IMR-90 (cell line): ENCODE measurements around the gene NXPH4. TPM values are rescaled to one million over a fixed set of nuclear protein-coding genes. Genes with fewer than 3 reads are reported as not detected.
A peak's percentile ranks its signal among the peaks of the same experiment; 100 is the strongest.

ENCODE experiments used
- ATAC-seq: fragments of 200-7000 bp; cut with Tn5 transposase; 2 replicates; pipeline ENCODE4 v1.9.1; 2020; ENCODE audit warnings: low read depth, mild to moderate bottlenecking, moderate library complexity
- BruUV-seq: library from RNA; stranded (reverse); fragments of 400-500 nt; replicated peaks from 2 replicates; lab custom pipeline; 2021; lab: Mats Ljungman, UMichigan
- CTCF ChIA-PET: fragments of 300-600 bp; formaldehyde crosslinking; extraction: SDS; loops from one replicate; lab custom pipeline; 2021; ENCODE audit warnings: antibody characterized with exemption; lab: Yijun Ruan, JAX
- POLR2A ChIA-PET: fragments of 300-600 bp; sonication (Branson Sonifier 250); formaldehyde crosslinking; loops from one replicate; lab custom pipeline; 2022; ENCODE audit warnings: antibody characterized with exemption; ENCODE audit not compliant: unreplicated experiment; lab: Charles Lee
- DNase-seq: peaks from one replicate; pipeline ENCODE4 v3.0.0; 2013
- H2AFZ ChIP-seq: replicated peaks from 2 replicates; pipeline ENCODE3; 2013; ENCODE audit warnings: low read length, mild to moderate bottlenecking; ENCODE audit not compliant: poor library complexity
- H2AK5ac ChIP-seq: 2 replicates; pipeline ENCODE4 v1.6.1; 2013; ENCODE audit warnings: low read depth, low read length, inconsistent platforms
- H2AK9ac ChIP-seq: replicated peaks from 2 replicates; pipeline ENCODE3; 2013; ENCODE audit warnings: mild to moderate bottlenecking, low read depth, low read length, moderate library complexity; ENCODE audit not compliant: poor library complexity
- H2BK120ac ChIP-seq: 2 replicates; pipeline ENCODE4 v1.6.1; 2013; ENCODE audit warnings: low read depth, low read length, inconsistent platforms
- H2BK15ac ChIP-seq: 3 replicates; pipeline ENCODE4 v1.6.1; 2013; ENCODE audit warnings: low read depth, low read length, inconsistent platforms
- H2BK20ac ChIP-seq: 2 replicates; pipeline ENCODE4 v1.6.1; 2013; ENCODE audit warnings: low read depth, mild to moderate bottlenecking, inconsistent platforms, low read length, moderate library complexity
- H2BK5ac ChIP-seq: 2 replicates; pipeline ENCODE4 v1.6.1; 2013; ENCODE audit warnings: mild to moderate bottlenecking, low read depth, low read length, inconsistent platforms; ENCODE audit not compliant: poor library complexity, severe bottlenecking
- H3K14ac ChIP-seq: replicated peaks from 2 replicates; pipeline ENCODE4 v1.6.1; 2013; ENCODE audit warnings: low read depth, low read length, inconsistent platforms
- H3K18ac ChIP-seq: 2 replicates; pipeline ENCODE4 v1.6.1; 2013; ENCODE audit warnings: low read depth, low read length, control low read depth
- H3K23ac ChIP-seq: 2 replicates; pipeline ENCODE4 v1.6.1; 2013; ENCODE audit warnings: low read depth, low read length, inconsistent platforms
- H3K27ac ChIP-seq: 2 replicates; pipeline ENCODE4 v1.5.1; 2013; ENCODE audit warnings: mild to moderate bottlenecking, control low read depth, low read length; ENCODE audit not compliant: insufficient read depth
- H3K27me3 ChIP-seq: 2 replicates; pipeline ENCODE4 v1.6.1; 2013; ENCODE audit warnings: low read length; ENCODE audit not compliant: control insufficient read depth, insufficient read depth
- H3K36me3 ChIP-seq: 2 replicates; pipeline ENCODE4 v1.6.1; 2013; ENCODE audit warnings: low read length, mixed read lengths; ENCODE audit not compliant: control insufficient read depth, insufficient read depth
- H3K4ac ChIP-seq: 2 replicates; pipeline ENCODE4 v1.6.1; 2013; ENCODE audit warnings: low read depth, low read length, inconsistent platforms
- H3K4me1 ChIP-seq: 2 replicates; pipeline ENCODE4 v1.6.1; 2013; ENCODE audit warnings: low read length, mixed read lengths; ENCODE audit not compliant: control insufficient read depth, insufficient read depth
- H3K4me2 ChIP-seq: 2 replicates; pipeline ENCODE4 v1.6.1; 2013; ENCODE audit warnings: low read depth, mild to moderate bottlenecking, control low read depth, low read length, moderate library complexity
- H3K4me3 ChIP-seq: 2 replicates; pipeline ENCODE4 v1.5.1; 2013; ENCODE audit warnings: low read depth, mild to moderate bottlenecking, control low read depth, low read length, moderate library complexity; ENCODE audit not compliant: insufficient read depth
- H3K56ac ChIP-seq: 2 replicates; pipeline ENCODE4 v1.6.1; 2013; ENCODE audit warnings: low read length, inconsistent platforms; ENCODE audit not compliant: insufficient read depth; ENCODE audit errors: extremely low read depth
- H3K79me1 ChIP-seq, 2 experiments: 2 replicates each; pipeline ENCODE4 v1.6.1; 2013; ENCODE audit warnings: low read length in 2 of 2, inconsistent platforms in 1 of 2, low read depth in 1 of 2
- H3K9ac ChIP-seq: 2 replicates; pipeline ENCODE4 v1.6.1; 2013; ENCODE audit warnings: low read depth, low read length, control low read depth
- H3K9me1 ChIP-seq: 2 replicates; pipeline ENCODE4 v1.6.1; 2013; ENCODE audit warnings: low read length, inconsistent platforms; ENCODE audit not compliant: insufficient read depth
- H3K9me3 ChIP-seq: 2 replicates; pipeline ENCODE4 v1.6.1; 2013; ENCODE audit warnings: low read length; ENCODE audit not compliant: control insufficient read depth, insufficient read depth
- H4K20me1 ChIP-seq: 2 replicates; pipeline ENCODE4 v1.6.1; 2013; ENCODE audit warnings: low read length, inconsistent platforms; ENCODE audit not compliant: insufficient read depth
- H4K5ac ChIP-seq: 2 replicates; pipeline ENCODE4 v1.6.1; 2013; ENCODE audit warnings: mild to moderate bottlenecking, low read depth, low read length, control low read depth
- H4K8ac ChIP-seq, 2 experiments: 2 replicates each; pipeline ENCODE4 v1.6.1; 2013; ENCODE audit warnings: low read depth in 2 of 2, low read length in 2 of 2, control low read depth in 1 of 2, inconsistent platforms in 1 of 2
- H4K91ac ChIP-seq: 2 replicates; pipeline ENCODE4 v1.6.1; 2013; ENCODE audit warnings: low read depth, low read length, inconsistent platforms; ENCODE audit not compliant: insufficient read depth
- BHLHE40 ChIP-seq: fragments of 150-350 bp; IDR thresholded peaks from 2 replicates; pipeline ENCODE4 v1.6.1; 2016; ENCODE audit warnings: mild to moderate bottlenecking, low read depth, low read length
- CEBPB ChIP-seq: IDR thresholded peaks from 2 replicates; pipeline ENCODE4 v1.6.1; 2012; ENCODE audit warnings: low read depth, low read length, improper control_type of control experiment
- CTCF ChIP-seq: conservative IDR thresholded peaks from 2 replicates; pipeline ENCODE4 v1.5.1; 2012; ENCODE audit warnings: mild to moderate bottlenecking, low read depth, low read length, improper control_type of control experiment
- ELK1 ChIP-seq: fragments of 150-350 bp; IDR thresholded peaks from 2 replicates; pipeline ENCODE4 v1.6.1; 2016; ENCODE audit warnings: low read depth, mild to moderate bottlenecking, low read length, moderate library complexity, borderline replicate concordance
- FOS ChIP-seq: fragments of 150-350 bp; IDR thresholded peaks from 2 replicates; pipeline ENCODE4 v1.6.1; 2016; ENCODE audit warnings: low read depth, low read length
- MAZ ChIP-seq: IDR thresholded peaks from 2 replicates; pipeline ENCODE4 v1.6.1; 2012; ENCODE audit warnings: low read depth, mild to moderate bottlenecking, low read length, improper control_type of control experiment, moderate library complexity, borderline replicate concordance
- MXI1 ChIP-seq: IDR thresholded peaks from 2 replicates; pipeline ENCODE4 v1.6.1; 2012; ENCODE audit warnings: low read depth, mild to moderate bottlenecking, low read length, moderate library complexity, borderline replicate concordance
- POLR2A ChIP-seq: IDR thresholded peaks from 2 replicates; pipeline ENCODE4 v1.6.1; 2012; ENCODE audit warnings: mild to moderate bottlenecking, low read depth, low read length
- RFX5 ChIP-seq: IDR thresholded peaks from 2 replicates; pipeline ENCODE4 v1.8.0; 2012; ENCODE audit warnings: low read depth, mild to moderate bottlenecking, low read length, moderate library complexity
- SMC3 ChIP-seq: fragments of 150-350 bp; IDR thresholded peaks from 2 replicates; pipeline ENCODE4 v1.6.1; 2016; ENCODE audit warnings: low read depth, mild to moderate bottlenecking, antibody characterized with exemption, low read length, moderate library complexity
- USF2 ChIP-seq: fragments of 150-350 bp; IDR thresholded peaks from 2 replicates; pipeline ENCODE4 v1.6.1; 2017; ENCODE audit warnings: mild to moderate bottlenecking, antibody characterized with exemption, low read length, low read depth
- WGBS, 2 experiments: methylation state at CpG; one replicate each; pipeline versions ENCODE4 v1.1.5 to v1.1.7; 2013; ENCODE audit warnings: missing lambda C conversion rate in 2 of 2; ENCODE audit not compliant: insufficient read length in 1 of 2; ENCODE audit errors: extremely low coverage in 2 of 2; 5-methylcytosine and 5-hydroxymethylcytosine counted together
- dilution Hi-C: fragments of 300-500 bp; cut with HindIII; formaldehyde crosslinking; loops from one replicate; pipeline ENCODE4 v1.14.3; 2018; ENCODE audit warnings: low sequenced_read_pairs; ENCODE audit not compliant: unreplicated experiment
- in situ Hi-C: fragments of 300-500 bp; cut with MboI; formaldehyde crosslinking; loops from 3 replicates; pipeline ENCODE4 v1.14.3; 2019; ENCODE audit warnings: low sequenced_read_pairs, inconsistent platforms, mixed read lengths
- intact Hi-C: fragments of 100-400 bp; cut with micrococcal nuclease; formaldehyde crosslinking; loops from 2 replicates; pipeline ENCODE4 v1.10.0; 2022
- polyA plus RNA-seq, 3 experiments: library from polyadenylated mRNA; depleted of rRNA; stranded (reverse); fragments of >200 nt; gene quantifications; 2 replicates each; pipeline ENCODE4 v1.2.3, GENCODE V29; 2012; ENCODE audit warnings: low replicate concordance in 1 of 3
- total RNA-seq: library from RNA; depleted of rRNA; stranded (reverse); fragments of >200 nt; gene quantifications from 2 replicates; pipeline ENCODE4 v1.2.3, GENCODE V29; 2012

Gene NXPH4
- total and polyA plus RNA-seq, 2 of the 4 experiments (the other 2 are of a cell fraction): 0.36 to 3.8 TPM

- H3K23ac ChIP-seq: no peak within 1 kb of the TSS
- H2BK5ac ChIP-seq: no peak within 1 kb of the TSS
- no peak within 1 kb of the TSS for H2BK120ac ChIP-seq
- ChIA-PET POLR2A (no interaction called here), CTCF (interaction anchor here (1.0 kb wide), 1 partner anchor 24 kb away, joined by 3 read pairs; no protein-coding TSS in a partner anchor)
- no peak within 1 kb of the TSS for H2BK15ac ChIP-seq
- BruUV-seq: no TSS peak
- no peak within 1 kb of the TSS for H3K18ac ChIP-seq
- TF ChIP-seq USF2 (no peak), CEBPB (no peak), MAZ (no peak), POLR2A (no peak), CTCF (no peak), BHLHE40 (no peak), ELK1 (no peak), RFX5 (no peak), SMC3 (no peak), FOS (no peak), MXI1 (no peak)
- no peak within 1 kb of the TSS for H3K4me3 ChIP-seq
- intact Hi-C loops (no loop called here), in situ Hi-C loops (no loop called here), dilution Hi-C loops (no loop called here)
- no peak within 1 kb of the TSS for H3K4ac ChIP-seq
- DNase-seq (no peak), ATAC-seq (no peak)
- no peak within 1 kb of the TSS for H2AFZ ChIP-seq
- H4K8ac ChIP-seq: peak within 1 kb of the TSS in 1 of 2 experiments; percentile 25; a peak in 1 of 4 replicates
- H3K4me2 ChIP-seq: no peak within 1 kb of the TSS
- peaks cover 8% of the 10 kb centered on the region for H3K9me1 ChIP-seq
- peaks cover 10% of the 10 kb centered on the region for H3K36me3 ChIP-seq
- peaks cover 0 to 4% of the 10 kb centered on the region in 2 experiments; a peak in 1 of 4 replicates for H3K79me1 ChIP-seq
- no peaks in the 10 kb centered on the region for H3K27me3 ChIP-seq
- no peak within 1 kb of the TSS for H4K5ac ChIP-seq
- H3K9ac ChIP-seq: no peak within 1 kb of the TSS
- H2AK5ac ChIP-seq: no peak within 1 kb of the TSS
- no peak within 1 kb of the TSS for H4K91ac ChIP-seq
- H3K9me3 ChIP-seq: no peaks in the 10 kb centered on the region
- peaks cover 4% of the 10 kb centered on the region; the same call in 1 of the 2 replicates for H3K4me1 ChIP-seq
- peak within 1 kb of the TSS; percentile 41; the same call in 1 of the 2 replicates for H3K14ac ChIP-seq
- H2AK9ac ChIP-seq: no peak within 1 kb of the TSS
- H3K56ac ChIP-seq: no peak within 1 kb of the TSS
- no peak within 1 kb of the TSS for H2BK20ac ChIP-seq
- 57% methylated on average over 3 of the region's 7 CpGs; no CpG with 5 or more reads in 1 of the 2 experiments for WGBS, 2 experiments
- H3K27ac ChIP-seq: no peak within 1 kb of the TSS
- H4K20me1 ChIP-seq: peaks cover 5% of the 10 kb centered on the region; the same call in 1 of the 2 replicates
Observed at GRCh38 chr12:57250956-57251355, 34.4 kb downstream of the NXPH4 start, which contains the start of gene STAC3. STAC3 (minus strand) TSS chr12:57251187; CDS start chr12:57249636, 1,551 bp downstream.
